Keratinocyte (primary cell): ENCODE data around the gene PTPN21. TPM values are rescaled to one million over a fixed set of nuclear protein-coding genes. Genes with fewer than 3 reads are reported as not detected.

Experiments used
- DNase-seq: peaks from one replicate; pipeline ENCODE4 v3.0.0-alpha.2; 2011; ENCODE audit warnings: low read depth, missing footprints, low spot score
- FAIRE-seq: peaks from 2 replicates; lab custom pipeline; 2011; peaks lifted over from hg19 to GRCh38; lab: Jason Lieb, UNC
- H2AFZ ChIP-seq: 2 replicates; pipeline ENCODE4 v1.6.0; 2012; ENCODE audit warnings: low read length, control low read depth, inconsistent platforms; ENCODE audit not compliant: control insufficient read depth
- H3K27ac ChIP-seq: 2 replicates; pipeline ENCODE4 v1.5.1; 2011; ENCODE audit warnings: low read length; ENCODE audit not compliant: control insufficient read depth, insufficient read depth
- H3K27me3 ChIP-seq: 3 replicates; pipeline ENCODE4 v1.6.0; 2011; ENCODE audit warnings: low read length; ENCODE audit not compliant: control insufficient read depth, insufficient read depth; ENCODE audit errors: extremely low read depth
- H3K36me3 ChIP-seq, 2 experiments: 2 replicates in 1 of 2; 3 replicates in 1 of 2; pipeline ENCODE4 v1.5.1; 2011; ENCODE audit warnings: low read length in 2 of 2, mild to moderate bottlenecking in 1 of 2; ENCODE audit not compliant: control insufficient read depth in 2 of 2, insufficient read depth in 2 of 2; ENCODE audit errors: extremely low read depth in 1 of 2
- H3K4me1 ChIP-seq: 3 replicates; pipeline ENCODE4 v1.5.1; 2011; ENCODE audit warnings: low read length; ENCODE audit not compliant: control insufficient read depth, insufficient read depth; ENCODE audit errors: extremely low read depth
- H3K4me2 ChIP-seq: 3 replicates; pipeline ENCODE4 v1.6.0; 2011; ENCODE audit warnings: low read depth, low read length; ENCODE audit not compliant: control insufficient read depth, insufficient read depth; ENCODE audit errors: extremely low read depth
- H3K4me3 ChIP-seq, 3 experiments: fragments of 200-600 bp in 1 of 3; sonication (generic) in 1 of 3; 2 replicates in 2 of 3; 3 replicates in 1 of 3; pipeline ENCODE4 v1.5.1; 2011 to 2016; ENCODE audit warnings: low read length in 3 of 3, mild to moderate bottlenecking in 3 of 3, control low read depth in 2 of 3, inconsistent platforms in 1 of 3, low read depth in 1 of 3, mixed read lengths in 1 of 3, mixed run types in 1 of 3, moderate library complexity in 1 of 3; ENCODE audit not compliant: control insufficient read depth in 2 of 3, insufficient read depth in 2 of 3; ENCODE audit errors: extremely low read depth in 1 of 3
- H3K79me2 ChIP-seq: 2 replicates; pipeline ENCODE4 v1.6.0; 2012; ENCODE audit warnings: low read length; ENCODE audit not compliant: control insufficient read depth, insufficient read depth
- H3K9ac ChIP-seq: 3 replicates; pipeline ENCODE4 v1.6.0; 2011; ENCODE audit warnings: low read length; ENCODE audit not compliant: control insufficient read depth, insufficient read depth; ENCODE audit errors: extremely low read depth
- H3K9me1 ChIP-seq: 3 replicates; pipeline ENCODE4 v1.6.0; 2011; ENCODE audit warnings: low read length; ENCODE audit not compliant: control insufficient read depth, insufficient read depth; ENCODE audit errors: extremely low read depth
- H3K9me3 ChIP-seq: 2 replicates; pipeline ENCODE4 v1.5.1; 2012; ENCODE audit warnings: low read depth, low read length; ENCODE audit not compliant: control insufficient read depth
- H4K20me1 ChIP-seq: 3 replicates; pipeline ENCODE4 v1.6.0; 2011; ENCODE audit warnings: low read length; ENCODE audit not compliant: control insufficient read depth, insufficient read depth; ENCODE audit errors: extremely low read depth
- CTCF ChIP-seq, 3 experiments: IDR thresholded peaks in 1 of 3; conservative IDR thresholded peaks in 1 of 3; optimal IDR thresholded peaks in 1 of 3; 2 replicates in 2 of 3; 3 replicates in 1 of 3; pipeline versions ENCODE3 to v1.5.1; 2011; ENCODE audit warnings: low read length in 3 of 3, mild to moderate bottlenecking in 3 of 3, moderate library complexity in 2 of 3, control low read depth in 1 of 3, inconsistent platforms in 1 of 3; ENCODE audit not compliant: insufficient read depth in 2 of 3; ENCODE audit errors: extremely low read depth in 1 of 3
- EZH2 ChIP-seq: IDR thresholded peaks from one replicate; pipeline ENCODE4 v1.6.1; 2012; ENCODE audit warnings: inconsistent platforms, mild to moderate bottlenecking, low read length, moderate library complexity
- dilution Hi-C: fragments of 300-500 bp; cut with MboI; formaldehyde crosslinking; loops from one replicate; pipeline ENCODE4 v1.7.0; 2020; ENCODE audit warnings: low sequenced_read_pairs; ENCODE audit not compliant: extremely low pct_ligation_motif_present
- polyA plus RNA-seq, 5 experiments: library from polyadenylated mRNA; depleted of rRNA in 3 of 5; stranded (reverse) in 3 of 5; stranded (forward) in 1 of 5; unstranded in 1 of 5; fragments of >200 nt; gene quantifications; 1 replicate in 1 of 5; 2 replicates in 3 of 5; 3 replicates in 1 of 5; pipeline versions ENCODE4 v1.2.1 to v1.2.3, GENCODE V29; 2011 to 2012; ENCODE audit warnings: missing spikeins in 2 of 5, low read depth in 1 of 5, low replicate concordance in 1 of 5

Gene PTPN21
- polyA plus RNA-seq, 1 donor (not counting 4 experiments of a cell fraction or from before 2014, with no cell fraction given), result 7.4 TPM

DNA sequence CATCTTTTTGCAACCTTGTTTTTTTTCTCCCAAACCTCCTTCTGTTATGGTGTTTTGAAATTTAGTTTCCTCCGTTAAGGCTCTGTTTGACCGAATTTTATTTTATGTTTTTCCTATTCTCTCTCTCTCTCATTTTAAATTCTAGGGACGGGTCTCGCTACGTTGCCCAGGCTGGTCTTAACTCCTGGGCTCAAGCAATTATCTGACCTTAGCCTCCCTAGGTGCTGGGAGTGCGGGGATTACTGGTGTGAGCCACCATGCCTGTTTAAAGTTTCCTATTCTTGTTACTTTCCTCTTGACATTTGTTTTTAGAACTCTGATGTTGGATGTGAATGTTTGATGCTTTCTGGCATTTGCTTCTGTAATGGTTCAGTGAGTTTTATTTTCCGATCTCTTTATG lies 9.0 kb upstream of the PTPN21 start:
- TF ChIP-seq CTCF (optimal IDR thresholded peaks at IDR 0.05 in 1 of 3, IDR thresholded peaks at IDR 0.05 in 1 of 3, conservative IDR thresholded peaks at IDR 0.05 in 1 of 3; ENCODE audit: extremely low read depth in 1 of 3, insufficient read depth in 2 of 3, low read length in 3 of 3) (no peak), EZH2 (no peak)
- no peak overlapping the region for H2AFZ ChIP-seq

GRCh38 chr14:88562831-88563686 lies 8.3 kb upstream of the PTPN21 start, which contains the start of gene ZC3H14:
Gene ZC3H14 (plus strand): TSS chr14:88563037. CDS start chr14:88563134, 97 bp downstream.
- FAIRE-seq, result no peak
- peak within 1 kb of the TSS; percentile 96 for H2AFZ ChIP-seq
- peaks cover 27% of the 10 kb centered on the region for H3K79me2 ChIP-seq
- no peaks in the 10 kb centered on the region for H4K20me1 ChIP-seq
- H3K9me3 ChIP-seq, result no peaks in the 10 kb centered on the region
- H3K27ac ChIP-seq, result peak within 1 kb of the TSS; percentile 64
- peak within 1 kb of the TSS; percentile 87 for H3K9ac ChIP-seq
- TF ChIP-seq CTCF (optimal IDR thresholded peaks at IDR 0.05 in 1 of 3, IDR thresholded peaks at IDR 0.05 in 1 of 3, conservative IDR thresholded peaks at IDR 0.05 in 1 of 3; ENCODE audit: extremely low read depth in 1 of 3, insufficient read depth in 2 of 3, low read length in 3 of 3) (peak in 1 of 3 experiments; percentile 11), EZH2 (no peak)
- H3K9me1 ChIP-seq, result no peaks in the 10 kb centered on the region
- dilution Hi-C loops, result no loop called here
- no peak for DNase-seq
- H3K4me2 ChIP-seq, result peak within 1 kb of the TSS; percentile 95
- H3K4me3 ChIP-seq, result peak within 1 kb of the TSS; percentile 68 to 94 (median 77)
- peaks cover 3 to 8% of the 10 kb centered on the region in 2 experiments for H3K36me3 ChIP-seq
- no peaks in the 10 kb centered on the region for H3K27me3 ChIP-seq
- peaks cover 18% of the 10 kb centered on the region for H3K4me1 ChIP-seq

More for the DNA sequence above, 9.0 kb upstream of the PTPN21 start:
- Histone ChIP-seq H3K9me3 (no peaks in the 10 kb centered on the region), H3K36me3 (peaks cover 4 to 13% of the 10 kb centered on the region in 2 experiments), H3K4me3 (peak overlapping the region; percentile 68 to 94 (median 77)), H3K79me2 (peaks cover 29% of the 10 kb centered on the region), H3K9me1 (no peaks in the 10 kb centered on the region), H3K27me3 (no peaks in the 10 kb centered on the region), H4K20me1 (no peaks in the 10 kb centered on the region), H3K27ac (peak overlapping the region; percentile 43), H3K4me2 (peak overlapping the region; percentile 95), H3K9ac (peak overlapping the region; percentile 87), H3K4me1 (peaks cover 18% of the 10 kb centered on the region)
- dilution Hi-C loops, result no loop called here
- FAIRE-seq, result no peak
- DNase-seq, result no peak
